ENCODE results near the gene UTP14C.

UTP14C gene

GRCh38 chr13:52047463-52047862 is 23.0 kb downstream of the UTP14C start:
- Histone ChIP-seq H3K9me3 (replicated peaks in 1 of 2; ENCODE audit: control insufficient read depth in 2 of 2, insufficient read depth in 1 of 2, low read depth in 1 of 2, low read length in 2 of 2) (no peaks in the 10 kb centered on the region), H2BK12ac (ENCODE audit: low read length) (no peak overlapping the region), H4K8ac (ENCODE audit: low read depth, low read length) (no peak overlapping the region), H3K4me3 (ENCODE audit: low read length in 2 of 2) (no peak overlapping the region), H2BK120ac (ENCODE audit: low read depth, low read length) (no peak overlapping the region), H2AFZ (ENCODE audit: low read length) (no peak overlapping the region), H2BK5ac (ENCODE audit: low read length) (no peak overlapping the region), H3K27ac (replicated peaks; ENCODE audit: low read length) (no peak overlapping the region), H3K4ac (ENCODE audit: low read length) (no peak overlapping the region), H3K4me2 (ENCODE audit: insufficient read depth, low read length, poor library complexity, severe bottlenecking) (no peak overlapping the region), H3K23ac (ENCODE audit: low read depth, low read length, poor library complexity) (no peak overlapping the region), H2AK5ac (ENCODE audit: low read depth, low read length) (no peak overlapping the region), H3K18ac (ENCODE audit: low read length) (no peak overlapping the region), H3K4me1 (ENCODE audit: control insufficient read depth in 2 of 2, insufficient read depth in 1 of 2, low read depth in 1 of 2, low read length in 2 of 2) (peaks cover 0 to 2% of the 10 kb centered on the region in 2 donors), H4K91ac (ENCODE audit: low read depth, low read length, poor library complexity) (no peak overlapping the region), H3K36me3 (replicated peaks in 1 of 2; ENCODE audit: control insufficient read depth in 2 of 2, insufficient read depth in 2 of 2, low read length in 2 of 2) (no peaks in the 10 kb centered on the region), H2BK15ac (ENCODE audit: low read length) (no peak overlapping the region), H3K9ac (ENCODE audit: low read depth, low read length, poor library complexity) (no peak overlapping the region), H3K27me3 (ENCODE audit: control insufficient read depth in 3 of 3, insufficient read depth in 3 of 3, low read depth in 1 of 3, low read length in 3 of 3) (no peaks in the 10 kb centered on the region), H3K79me1 (ENCODE audit: low read depth, low read length) (no peaks in the 10 kb centered on the region), H3K14ac (ENCODE audit: low read length) (no peak overlapping the region)
- WGBS, 2 donors (ENCODE audit: extremely low coverage in 2 of 2, insufficient read length in 2 of 2, insufficient replicate concordance in 1 of 2): no CpG with 5 or more reads among the region's 3 CpGs
- DNase-seq (ENCODE audit: low spot score): no peak

GRCh38 chr13:52048516-52048915 is 24.0 kb downstream of the UTP14C start:
- H3K9ac ChIP-seq (ENCODE audit: low read depth, low read length, poor library complexity): no peak overlapping the region
- no peak overlapping the region for H2BK15ac ChIP-seq (ENCODE audit: low read length)
- no peak overlapping the region for H2AFZ ChIP-seq (ENCODE audit: low read length)
- H3K27ac ChIP-seq (replicated peaks; ENCODE audit: low read length): no peak overlapping the region
- no peak overlapping the region for H3K4me3 ChIP-seq (ENCODE audit: low read length in 2 of 2)
- H2BK5ac ChIP-seq (ENCODE audit: low read length): no peak overlapping the region
- no peak overlapping the region for H4K91ac ChIP-seq (ENCODE audit: low read depth, low read length, poor library complexity)
- H2AK5ac ChIP-seq (ENCODE audit: low read depth, low read length): no peak overlapping the region
- H3K79me1 ChIP-seq (ENCODE audit: low read depth, low read length): no peaks in the 10 kb centered on the region
- no peak overlapping the region for H2BK12ac ChIP-seq (ENCODE audit: low read length)
- no peak overlapping the region for H3K23ac ChIP-seq (ENCODE audit: low read depth, low read length, poor library complexity)
- H3K4me1 ChIP-seq (ENCODE audit: control insufficient read depth in 2 of 2, insufficient read depth in 1 of 2, low read depth in 1 of 2, low read length in 2 of 2): peaks cover 0 to 2% of the 10 kb centered on the region in 2 donors
- H3K14ac ChIP-seq (ENCODE audit: low read length): no peak overlapping the region
- H2BK120ac ChIP-seq (ENCODE audit: low read depth, low read length): no peak overlapping the region
- H3K4ac ChIP-seq (ENCODE audit: low read length): no peak overlapping the region
- H3K18ac ChIP-seq (ENCODE audit: low read length): no peak overlapping the region
- H3K36me3 ChIP-seq (replicated peaks in 1 of 2; ENCODE audit: control insufficient read depth in 2 of 2, insufficient read depth in 2 of 2, low read length in 2 of 2): no peaks in the 10 kb centered on the region
- no peak overlapping the region for H4K8ac ChIP-seq (ENCODE audit: low read depth, low read length)
- no peak for DNase-seq (ENCODE audit: low spot score)
- no peak overlapping the region for H3K4me2 ChIP-seq (ENCODE audit: insufficient read depth, low read length, poor library complexity, severe bottlenecking)
- H3K9me3 ChIP-seq (replicated peaks in 1 of 2; ENCODE audit: control insufficient read depth in 2 of 2, insufficient read depth in 1 of 2, low read depth in 1 of 2, low read length in 2 of 2): no peaks in the 10 kb centered on the region
- no peaks in the 10 kb centered on the region for H3K27me3 ChIP-seq (ENCODE audit: control insufficient read depth in 3 of 3, insufficient read depth in 3 of 3, low read depth in 1 of 3, low read length in 3 of 3)
- WGBS, 2 donors (ENCODE audit: extremely low coverage in 2 of 2, insufficient read length in 2 of 2, insufficient replicate concordance in 1 of 2): no CpG with 5 or more reads among the region's 2 CpGs

DNA sequence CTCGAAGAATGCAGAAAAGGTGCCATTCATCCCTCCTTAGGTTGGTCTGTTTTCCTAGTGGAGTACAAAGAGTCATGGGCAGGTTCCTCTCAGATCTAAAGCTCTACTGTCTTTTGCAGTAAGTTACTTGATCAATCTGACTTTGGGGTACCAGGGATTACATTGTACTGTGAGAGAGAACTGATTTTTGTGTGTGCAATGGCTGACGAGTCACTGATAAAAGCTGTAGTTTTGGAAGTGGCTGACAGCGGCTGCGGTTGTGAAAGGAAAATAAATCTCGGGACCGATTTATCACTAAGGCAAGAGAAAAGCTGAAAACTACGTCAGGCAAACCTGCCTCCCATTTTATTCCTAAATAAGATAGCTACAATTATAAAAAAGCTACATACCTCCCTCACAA is 26.9 kb downstream of the UTP14C start:
- H3K27ac ChIP-seq (replicated peaks; ENCODE audit: low read length): no peak overlapping the region
- no peak overlapping the region for H2AFZ ChIP-seq (ENCODE audit: low read length)
- no peak overlapping the region for H2BK120ac ChIP-seq (ENCODE audit: low read depth, low read length)
- no peak overlapping the region for H3K4me3 ChIP-seq (ENCODE audit: low read length in 2 of 2)
- no peak overlapping the region for H3K4ac ChIP-seq (ENCODE audit: low read length)
- H3K14ac ChIP-seq (ENCODE audit: low read length): no peak overlapping the region
- no peak overlapping the region for H3K23ac ChIP-seq (ENCODE audit: low read depth, low read length, poor library complexity)
- H4K91ac ChIP-seq (ENCODE audit: low read depth, low read length, poor library complexity): no peak overlapping the region
- peaks cover 0 to 2% of the 10 kb centered on the region in 2 donors for H3K4me1 ChIP-seq (ENCODE audit: control insufficient read depth in 2 of 2, insufficient read depth in 1 of 2, low read depth in 1 of 2, low read length in 2 of 2)
- H3K79me1 ChIP-seq (ENCODE audit: low read depth, low read length): no peaks in the 10 kb centered on the region
- no peak for DNase-seq (ENCODE audit: low spot score)
- H2BK15ac ChIP-seq (ENCODE audit: low read length): no peak overlapping the region
- H3K9ac ChIP-seq (ENCODE audit: low read depth, low read length, poor library complexity): no peak overlapping the region
- no peak overlapping the region for H3K4me2 ChIP-seq (ENCODE audit: insufficient read depth, low read length, poor library complexity, severe bottlenecking)
- H3K27me3 ChIP-seq (ENCODE audit: control insufficient read depth in 3 of 3, insufficient read depth in 3 of 3, low read depth in 1 of 3, low read length in 3 of 3): no peaks in the 10 kb centered on the region
- no peak overlapping the region for H2BK5ac ChIP-seq (ENCODE audit: low read length)
- no peak overlapping the region for H2BK12ac ChIP-seq (ENCODE audit: low read length)
- no peak overlapping the region for H4K8ac ChIP-seq (ENCODE audit: low read depth, low read length)
- no peaks in the 10 kb centered on the region for H3K36me3 ChIP-seq (replicated peaks in 1 of 2; ENCODE audit: control insufficient read depth in 2 of 2, insufficient read depth in 2 of 2, low read length in 2 of 2)
- no peak overlapping the region for H3K18ac ChIP-seq (ENCODE audit: low read length)
- no CpG with 5 or more reads among the region's 7 CpGs for WGBS, 2 donors (ENCODE audit: extremely low coverage in 2 of 2, insufficient read length in 2 of 2, insufficient replicate concordance in 1 of 2)
- no peaks in the 10 kb centered on the region for H3K9me3 ChIP-seq (replicated peaks in 1 of 2; ENCODE audit: control insufficient read depth in 2 of 2, insufficient read depth in 1 of 2, low read depth in 1 of 2, low read length in 2 of 2)
- H2AK5ac ChIP-seq (ENCODE audit: low read depth, low read length): no peak overlapping the region

- H2BK12ac ChIP-seq (ENCODE audit: low read length): no peak overlapping the region
- no peak overlapping the region for H3K23ac ChIP-seq (ENCODE audit: low read depth, low read length, poor library complexity)
- peaks cover 0 to 2% of the 10 kb centered on the region in 2 donors for H3K4me1 ChIP-seq (ENCODE audit: control insufficient read depth in 2 of 2, insufficient read depth in 1 of 2, low read depth in 1 of 2, low read length in 2 of 2)
- H3K27me3 ChIP-seq (ENCODE audit: control insufficient read depth in 3 of 3, insufficient read depth in 3 of 3, low read depth in 1 of 3, low read length in 3 of 3): no peaks in the 10 kb centered on the region
- H3K4me3 ChIP-seq (ENCODE audit: low read length in 2 of 2): no peak overlapping the region
- no peak overlapping the region for H3K4me2 ChIP-seq (ENCODE audit: insufficient read depth, low read length, poor library complexity, severe bottlenecking)
- no peak overlapping the region for H2BK120ac ChIP-seq (ENCODE audit: low read depth, low read length)
- H3K4ac ChIP-seq (ENCODE audit: low read length): no peak overlapping the region
- no peak for DNase-seq (ENCODE audit: low spot score)
- no peak overlapping the region for H2AFZ ChIP-seq (ENCODE audit: low read length)
- H3K18ac ChIP-seq (ENCODE audit: low read length): no peak overlapping the region
- H4K8ac ChIP-seq (ENCODE audit: low read depth, low read length): no peak overlapping the region
- H3K14ac ChIP-seq (ENCODE audit: low read length): no peak overlapping the region
- no peaks in the 10 kb centered on the region for H3K36me3 ChIP-seq (replicated peaks in 1 of 2; ENCODE audit: control insufficient read depth in 2 of 2, insufficient read depth in 2 of 2, low read length in 2 of 2)
- H2BK15ac ChIP-seq (ENCODE audit: low read length): no peak overlapping the region
- WGBS, 2 donors (ENCODE audit: extremely low coverage in 2 of 2, insufficient read length in 2 of 2, insufficient replicate concordance in 1 of 2): no CpG with 5 or more reads among the region's 4 CpGs
- H3K79me1 ChIP-seq (ENCODE audit: low read depth, low read length): no peaks in the 10 kb centered on the region
- no peak overlapping the region for H4K91ac ChIP-seq (ENCODE audit: low read depth, low read length, poor library complexity)
- H3K9me3 ChIP-seq (replicated peaks in 1 of 2; ENCODE audit: control insufficient read depth in 2 of 2, insufficient read depth in 1 of 2, low read depth in 1 of 2, low read length in 2 of 2): no peaks in the 10 kb centered on the region
- H3K27ac ChIP-seq (replicated peaks; ENCODE audit: low read length): no peak overlapping the region
- no peak overlapping the region for H2AK5ac ChIP-seq (ENCODE audit: low read depth, low read length)
- no peak overlapping the region for H2BK5ac ChIP-seq (ENCODE audit: low read length)
- H3K9ac ChIP-seq (ENCODE audit: low read depth, low read length, poor library complexity): no peak overlapping the region
Measured at GRCh38 chr13:52053460-52053859, 29.0 kb downstream of the UTP14C start.
